Esophagus (tissue), 2 donors: Measurements from ENCODE around the gene EPS8L1. TPM values are rescaled to one million over a fixed set of nuclear protein-coding genes. Genes with fewer than 3 reads are reported as not detected.
A peak's percentile ranks its signal among the peaks of the same experiment; 100 is the strongest.

Experiments used
- H3K27ac ChIP-seq, 2 donors: one replicate each; pipeline ENCODE4 v1.5.1; 2013; ENCODE audit warnings: low read depth in 2 of 2, mild to moderate bottlenecking in 2 of 2, inconsistent platforms in 1 of 2, low read length in 1 of 2, moderate library complexity in 1 of 2
- H3K27me3 ChIP-seq, 2 donors: one replicate each; pipeline ENCODE4 v1.6.1; 2013; ENCODE audit warnings: low read length in 2 of 2, control low read depth in 1 of 2, mild to moderate bottlenecking in 1 of 2; ENCODE audit not compliant: insufficient read depth in 2 of 2, control insufficient read depth in 1 of 2
- H3K36me3 ChIP-seq, 2 donors: one replicate each; pipeline ENCODE4 v1.6.1; 2013; ENCODE audit warnings: low read length in 1 of 2; ENCODE audit not compliant: control insufficient read depth in 2 of 2, insufficient read depth in 2 of 2
- H3K4me1 ChIP-seq, 2 donors: one replicate each; pipeline ENCODE4 v1.6.1; 2013; ENCODE audit warnings: low read length in 1 of 2; ENCODE audit not compliant: control insufficient read depth in 2 of 2, insufficient read depth in 2 of 2
- H3K4me3 ChIP-seq, 2 donors: one replicate each; pipeline ENCODE4 v1.5.1; 2013; ENCODE audit warnings: low read length in 2 of 2, mild to moderate bottlenecking in 2 of 2, low read depth in 1 of 2, moderate library complexity in 1 of 2
- H3K9me3 ChIP-seq, 2 donors: one replicate each; pipeline ENCODE4 v1.6.1; 2013; ENCODE audit warnings: mild to moderate bottlenecking in 2 of 2, low read depth in 1 of 2, low read length in 1 of 2, moderate library complexity in 1 of 2; ENCODE audit not compliant: control insufficient read depth in 2 of 2, insufficient read depth in 1 of 2
- WGBS, 2 donors: extraction: QIAGEN DNeasy Blood & Tissue Kit; methylation state at CpG; one replicate each; pipeline ENCODE4 v1.1.7; 2013; 5-methylcytosine and 5-hydroxymethylcytosine counted together
- polyA plus RNA-seq, 2 donors: library from polyadenylated mRNA; stranded (reverse); fragments of 200-250 nt; gene quantifications; one replicate each; pipeline ENCODE4 v1.2.3, GENCODE V29; 2013
- donor health status: healthy with polysubstance abuse.
- donor health status: Bipolar disorder and iron deficiency.

The EPS8L1 gene
- polyA plus RNA-seq, 2 donors: 578 to 1,427 TPM

- Histone ChIP-seq H3K27ac (peak overlapping the region; percentile 78 to 86), H3K9me3 (no peaks in the 10 kb centered on the region), H3K4me3 (no peak overlapping the region), H3K27me3 (no peaks in the 10 kb centered on the region), H3K4me1 (peaks cover 11 to 22% of the 10 kb centered on the region in 2 donors), H3K36me3 (peaks cover 0 to 23% of the 10 kb centered on the region in 2 donors)
- 93 to 94% methylated on average over 25 of the region's 25 CpGs for WGBS, 2 donors
These were observed 36.6 kb downstream of the EPS8L1 start for GRCh38 chr19:55112246-55112776.

- H3K9me3 ChIP-seq: no peaks in the 10 kb centered on the region
- WGBS, 2 donors: 64 to 68% methylated on average over 23 of the region's 23 CpGs
- H3K4me3 ChIP-seq: no peak overlapping the region
- H3K27ac ChIP-seq: peak overlapping the region; percentile 78 to 86
- H3K4me1 ChIP-seq: peaks cover 11 to 22% of the 10 kb centered on the region in 2 donors
- H3K36me3 ChIP-seq: peaks cover 0 to 23% of the 10 kb centered on the region in 2 donors
- H3K27me3 ChIP-seq: no peaks in the 10 kb centered on the region
These were observed 37.3 kb downstream of the EPS8L1 start for GRCh38 chr19:55112777-55113569.

- Histone ChIP-seq H3K9me3 (no peaks in the 10 kb centered on the region), H3K27me3 (no peaks in the 10 kb centered on the region), H3K36me3 (peaks cover 0 to 23% of the 10 kb centered on the region in 2 donors), H3K4me3 (no peak overlapping the region), H3K4me1 (peaks cover 11 to 24% of the 10 kb centered on the region in 2 donors), H3K27ac (peak overlapping the region; percentile 86 to 87)
- 28 to 37% methylated on average over 12 of the region's 12 CpGs for WGBS, 2 donors
These were observed 37.9 kb downstream of the EPS8L1 start for GRCh38 chr19:55113570-55114039.

- H3K9me3 ChIP-seq: no peaks in the 10 kb centered on the region
- WGBS, 2 donors: 83 to 87% methylated on average over 9 of the region's 9 CpGs
- no peaks in the 10 kb centered on the region for H3K27me3 ChIP-seq
- H3K4me3 ChIP-seq: no peak overlapping the region
- peaks cover 13 to 24% of the 10 kb centered on the region in 2 donors for H3K4me1 ChIP-seq
- H3K27ac ChIP-seq: peak overlapping the region; percentile 86 to 87
- H3K36me3 ChIP-seq: peaks cover 0 to 17% of the 10 kb centered on the region in 2 donors
These were observed 39.0 kb downstream of the EPS8L1 start for GRCh38 chr19:55114566-55115145.

- WGBS, 2 donors: 55 to 68% methylated on average over 13 of the region's 13 CpGs
- no peaks in the 10 kb centered on the region for H3K27me3 ChIP-seq
- H3K4me1 ChIP-seq: peaks cover 13 to 24% of the 10 kb centered on the region in 2 donors
- H3K4me3 ChIP-seq: peak overlapping the region in 1 of 2 donors; percentile 97
- H3K36me3 ChIP-seq: peaks cover 0 to 9% of the 10 kb centered on the region in 2 donors
- H3K9me3 ChIP-seq: no peaks in the 10 kb centered on the region
- peak overlapping the region; percentile 87 to 91 for H3K27ac ChIP-seq
These were observed 39.9 kb downstream of the EPS8L1 start for GRCh38 chr19:55115446-55116065.

- WGBS, 2 donors: 0 to 1% methylated on average over 25 of the region's 25 CpGs
- H3K4me1 ChIP-seq: peaks cover 13 to 24% of the 10 kb centered on the region in 2 donors
- H3K9me3 ChIP-seq: no peaks in the 10 kb centered on the region
- no peaks in the 10 kb centered on the region for H3K27me3 ChIP-seq
- H3K36me3 ChIP-seq: peaks cover 0 to 9% of the 10 kb centered on the region in 2 donors
- peak overlapping the region; percentile 84 to 97 for H3K4me3 ChIP-seq
- H3K27ac ChIP-seq: peak overlapping the region; percentile 87 to 91
These were observed 40.7 kb downstream of the EPS8L1 start for GRCh38 chr19:55116232-55116858.

- no peaks in the 10 kb centered on the region for H3K27me3 ChIP-seq
- peaks cover 13 to 24% of the 10 kb centered on the region in 2 donors for H3K4me1 ChIP-seq
- 0 to 1% methylated on average over 28 to 97 of the region's 97 CpGs for WGBS, 2 donors
- H3K36me3 ChIP-seq: peaks cover 0 to 6% of the 10 kb centered on the region in 2 donors
- H3K27ac ChIP-seq: peak within 1 kb of the TSS; percentile 87 to 91
- H3K4me3 ChIP-seq: peak within 1 kb of the TSS; percentile 84 to 97
- H3K9me3 ChIP-seq: no peaks in the 10 kb centered on the region
These were observed 41.4 kb downstream of the EPS8L1 start, which contains the start of gene PPP1R12C for GRCh38 chr19:55116859-55117662. Gene PPP1R12C, minus strand, starts transcription at chr19:55117637. Its CDS starts 94 bp downstream, at chr19:55117543.

GRCh38 chr19:55117663-55118391 lies 42.2 kb downstream of the EPS8L1 start:
- peak overlapping the region; percentile 87 for H3K27ac ChIP-seq
- no peaks in the 10 kb centered on the region for H3K27me3 ChIP-seq
- 1% methylated on average over 43 to 44 of the region's 44 CpGs for WGBS, 2 donors
- H3K36me3 ChIP-seq: no peaks in the 10 kb centered on the region
- H3K4me1 ChIP-seq: peaks cover 13 to 21% of the 10 kb centered on the region in 2 donors
- H3K9me3 ChIP-seq: no peaks in the 10 kb centered on the region
- peak overlapping the region; percentile 54 to 97 for H3K4me3 ChIP-seq
